ENCODE results near the gene SLC2A4RG.

DNA sequence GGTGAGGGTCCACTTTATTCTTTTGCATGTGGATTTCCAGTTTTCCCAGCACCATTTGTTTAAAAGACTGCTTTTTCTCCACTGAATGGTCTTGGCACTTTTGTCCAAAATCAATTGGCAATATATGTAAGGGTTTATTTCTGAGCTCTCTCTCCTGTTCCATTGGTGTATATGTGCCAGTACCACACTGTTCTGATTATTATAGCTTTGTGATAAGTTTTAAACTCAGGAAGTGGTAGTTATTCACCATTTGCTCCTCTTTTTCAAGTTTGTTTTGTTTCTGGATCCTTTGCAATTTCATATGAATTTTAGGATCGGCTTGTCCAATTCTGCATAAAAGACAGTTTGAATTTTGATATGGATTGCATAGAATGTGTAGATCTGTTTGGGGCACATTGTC is 27.4 kb upstream of the SLC2A4RG start:
- TF ChIP-seq, protein P1, sequence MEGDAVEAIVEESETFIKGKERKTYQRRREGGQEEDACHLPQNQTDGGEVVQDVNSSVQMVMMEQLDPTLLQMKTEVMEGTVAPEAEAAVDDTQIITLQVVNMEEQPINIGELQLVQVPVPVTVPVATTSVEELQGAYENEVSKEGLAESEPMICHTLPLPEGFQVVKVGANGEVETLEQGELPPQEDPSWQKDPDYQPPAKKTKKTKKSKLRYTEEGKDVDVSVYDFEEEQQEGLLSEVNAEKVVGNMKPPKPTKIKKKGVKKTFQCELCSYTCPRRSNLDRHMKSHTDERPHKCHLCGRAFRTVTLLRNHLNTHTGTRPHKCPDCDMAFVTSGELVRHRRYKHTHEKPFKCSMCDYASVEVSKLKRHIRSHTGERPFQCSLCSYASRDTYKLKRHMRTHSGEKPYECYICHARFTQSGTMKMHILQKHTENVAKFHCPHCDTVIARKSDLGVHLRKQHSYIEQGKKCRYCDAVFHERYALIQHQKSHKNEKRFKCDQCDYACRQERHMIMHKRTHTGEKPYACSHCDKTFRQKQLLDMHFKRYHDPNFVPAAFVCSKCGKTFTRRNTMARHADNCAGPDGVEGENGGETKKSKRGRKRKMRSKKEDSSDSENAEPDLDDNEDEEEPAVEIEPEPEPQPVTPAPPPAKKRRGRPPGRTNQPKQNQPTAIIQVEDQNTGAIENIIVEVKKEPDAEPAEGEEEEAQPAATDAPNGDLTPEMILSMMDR (conservative IDR thresholded peaks at IDR 0.05 in 1 of 2, IDR thresholded peaks at IDR 0.05 in 1 of 2; ENCODE audit: extremely low read depth in 1 of 2, insufficient read depth in 1 of 2, low read depth in 1 of 2, low read length in 2 of 2): no peak
- TF ChIP-seq EZH2 (IDR thresholded peaks at IDR 0.05; ENCODE audit: borderline replicate concordance, low read length): no peak
